HG03378 (cell line): Measurements from ENCODE around the gene UHRF1.

Source experiments
- ATAC-seq: cut with Tn5 transposase; IDR thresholded peaks from one replicate; pipeline ENCODE4 v1.9.1; 2021; ENCODE audit warnings: mild to moderate bottlenecking, moderate library complexity; ENCODE audit not compliant: unreplicated experiment

UHRF1 gene

DNA sequence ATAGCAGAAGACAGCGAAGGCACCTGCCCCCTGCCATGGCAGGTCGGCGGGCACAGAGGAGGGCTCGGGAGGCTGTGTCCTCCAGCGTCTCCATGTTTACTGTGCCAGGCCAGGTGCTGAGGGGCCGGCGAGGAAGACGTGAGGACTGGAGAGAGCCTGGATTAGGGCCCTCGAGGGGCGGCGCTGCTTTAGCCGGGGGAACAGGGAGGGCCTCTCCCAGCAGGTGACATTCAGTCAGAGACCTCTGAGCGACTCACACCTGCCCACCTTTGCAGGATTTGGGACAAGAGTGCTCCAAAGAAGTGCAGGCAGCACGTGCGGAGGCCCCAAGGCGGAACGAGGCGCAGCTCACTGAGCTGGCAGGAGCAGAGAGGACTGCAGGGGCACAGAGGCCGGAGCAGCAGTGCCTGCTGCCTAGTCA is 77.2 kb downstream of the UHRF1 start:
- ATAC-seq: no peak

DNA sequence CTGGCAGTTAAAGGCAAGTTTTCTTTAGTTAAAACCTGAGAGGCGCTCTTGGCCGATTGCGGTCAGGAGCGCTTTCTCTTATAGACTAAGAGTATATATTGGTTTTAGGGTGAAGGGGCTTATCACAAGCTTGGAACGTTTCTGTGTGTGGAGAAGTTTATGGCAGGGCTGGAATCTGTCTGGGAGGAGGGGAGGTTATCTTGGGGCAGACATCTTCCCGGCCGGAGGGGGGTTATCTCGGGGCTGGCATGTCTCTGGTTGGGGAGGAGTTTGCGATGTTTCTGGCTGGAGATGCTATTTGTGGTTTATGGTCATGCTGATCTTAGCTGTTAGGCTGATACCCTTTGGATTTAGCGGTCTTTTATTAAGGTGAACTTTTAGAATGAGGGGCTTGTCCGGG is 78.0 kb downstream of the UHRF1 start:
- no peak for ATAC-seq

GRCh38 chr19:4987692-4988370 is 78.5 kb downstream of the UHRF1 start:
- no peak for ATAC-seq

DNA sequence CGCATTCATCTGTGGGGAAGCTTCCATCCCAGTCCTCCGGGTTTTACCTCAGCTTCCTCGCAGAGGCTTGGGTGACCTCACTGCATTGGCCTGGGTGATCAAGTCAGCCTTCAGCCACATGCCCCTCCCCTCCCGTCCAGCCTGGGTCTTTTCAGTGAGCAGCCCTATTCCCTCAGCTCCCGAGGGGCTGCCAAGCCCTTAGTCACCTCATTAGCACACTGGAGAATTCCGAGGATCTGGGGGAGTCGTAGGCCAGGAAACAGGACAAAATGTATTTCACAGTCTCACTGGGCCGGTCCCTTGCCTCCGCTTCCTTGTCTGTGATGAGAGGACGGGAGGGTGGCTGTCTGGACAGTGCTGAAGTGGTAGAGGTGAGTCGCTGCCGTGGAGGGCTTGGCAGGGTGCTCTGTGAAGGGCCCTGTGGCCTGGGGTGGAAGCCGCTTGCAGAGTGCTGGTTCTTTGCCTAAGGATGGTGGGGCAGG is 79.5 kb downstream of the UHRF1 start:
- ATAC-seq: no peak

DNA sequence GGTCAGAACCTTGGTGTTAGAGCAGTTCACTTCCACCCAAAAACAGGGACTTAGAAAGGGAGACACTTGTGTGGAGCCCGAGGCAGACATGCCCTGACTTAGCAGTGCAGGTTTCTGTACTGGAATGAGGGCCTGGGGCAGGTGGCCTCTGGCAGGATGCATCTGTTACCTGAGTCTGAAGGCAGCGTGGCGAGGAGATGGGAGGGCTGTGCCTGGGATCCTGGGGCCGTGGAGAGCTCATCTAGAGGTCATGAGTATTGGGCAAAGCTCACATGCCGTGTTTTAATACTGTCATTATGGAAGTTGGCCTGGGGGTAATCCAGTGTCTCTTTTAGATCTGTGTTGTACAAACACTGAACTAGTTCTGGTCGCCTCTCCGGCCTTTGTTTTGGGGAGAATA is 81.0 kb downstream of the UHRF1 start:
- ATAC-seq: no peak

DNA sequence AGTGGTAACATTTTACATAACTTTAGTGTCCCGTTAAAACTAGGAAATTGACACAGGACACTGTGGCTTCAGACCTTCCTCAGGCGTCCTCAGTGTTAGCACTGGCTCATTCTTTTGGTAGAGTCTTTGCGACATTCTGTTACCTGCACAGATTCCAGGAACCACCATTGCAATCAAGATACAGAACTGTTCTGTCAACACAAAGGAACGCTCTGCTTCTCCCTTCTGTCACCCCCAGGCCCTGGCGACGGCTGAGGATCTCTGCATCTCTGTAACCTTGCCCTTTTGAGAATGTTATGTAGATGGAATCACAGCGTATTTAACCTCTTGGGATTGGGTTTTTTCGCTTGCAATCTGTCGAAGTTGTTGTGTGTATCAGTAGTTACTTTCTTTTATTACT is 82.2 kb downstream of the UHRF1 start:
- no peak for ATAC-seq

GRCh38 chr19:4991996-4992698 is 82.8 kb downstream of the UHRF1 start:
- no peak for ATAC-seq

GRCh38 chr19:4993683-4994082 is 84.4 kb downstream of the UHRF1 start:
- ATAC-seq: no peak

DNA sequence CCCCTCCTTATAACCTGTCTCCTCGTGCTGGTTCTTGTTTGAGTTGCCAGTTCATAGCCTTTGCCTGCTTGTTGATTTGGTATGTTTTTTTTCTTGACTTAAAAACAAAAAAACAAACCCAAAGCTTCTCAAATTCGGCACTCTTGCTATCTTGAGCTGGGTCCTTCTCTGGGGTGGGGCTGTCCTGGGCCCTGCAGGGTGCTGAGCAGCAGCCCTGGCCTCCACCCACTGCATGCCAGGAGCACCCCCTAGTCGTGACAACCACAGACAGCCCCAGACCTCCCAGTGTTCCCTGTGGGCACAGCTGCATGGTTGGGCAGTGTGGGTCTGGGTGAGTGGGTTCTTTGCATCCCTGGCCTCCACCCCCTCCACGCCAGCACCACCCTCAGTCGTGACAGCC is 87.4 kb downstream of the UHRF1 start:
- ATAC-seq: no peak

GRCh38 chr19:4997297-4997696 is 88.0 kb downstream of the UHRF1 start:
- ATAC-seq: no peak

DNA sequence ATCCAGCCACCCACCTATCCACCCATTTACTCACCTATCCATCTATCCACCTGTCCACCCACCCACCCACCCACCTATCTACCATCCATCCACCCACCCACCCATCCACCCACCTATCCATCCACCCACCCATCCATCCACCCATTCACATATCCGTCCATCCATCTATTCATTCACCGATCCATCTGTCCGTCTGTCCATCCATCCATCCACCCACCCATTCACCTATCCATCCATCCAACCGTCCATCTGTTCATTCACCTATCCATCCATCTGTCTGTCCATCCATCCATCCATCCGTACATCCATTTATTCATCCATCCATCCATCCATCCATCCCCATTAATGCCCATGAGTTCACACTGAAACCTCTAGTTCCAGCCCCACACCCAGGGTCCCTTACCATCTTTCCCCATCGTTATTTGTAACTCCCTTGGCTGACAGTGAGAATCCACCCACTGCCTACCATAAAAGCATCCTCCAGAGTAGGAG is 90.9 kb downstream of the UHRF1 start:
- ATAC-seq: no peak

DNA sequence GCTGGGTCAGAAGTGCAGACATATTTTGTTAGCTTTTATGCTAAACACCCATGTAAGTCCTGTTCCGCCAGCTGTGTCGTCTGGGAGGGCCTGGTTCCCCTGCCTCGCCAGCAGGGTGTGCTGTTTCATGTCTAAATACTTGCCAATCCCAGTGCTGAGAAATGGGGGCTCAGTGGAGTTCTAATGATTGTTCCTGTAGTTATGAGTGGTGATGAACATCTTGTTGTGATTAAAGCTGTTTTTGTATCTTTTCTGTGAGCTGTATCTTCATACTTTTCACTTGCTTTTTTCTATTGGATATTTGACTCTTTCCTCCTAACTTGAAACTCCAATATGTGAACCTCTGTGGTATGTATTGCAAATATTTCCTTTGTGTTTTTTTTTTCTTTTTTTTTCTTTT is 92.3 kb downstream of the UHRF1 start:
- no peak for ATAC-seq

DNA sequence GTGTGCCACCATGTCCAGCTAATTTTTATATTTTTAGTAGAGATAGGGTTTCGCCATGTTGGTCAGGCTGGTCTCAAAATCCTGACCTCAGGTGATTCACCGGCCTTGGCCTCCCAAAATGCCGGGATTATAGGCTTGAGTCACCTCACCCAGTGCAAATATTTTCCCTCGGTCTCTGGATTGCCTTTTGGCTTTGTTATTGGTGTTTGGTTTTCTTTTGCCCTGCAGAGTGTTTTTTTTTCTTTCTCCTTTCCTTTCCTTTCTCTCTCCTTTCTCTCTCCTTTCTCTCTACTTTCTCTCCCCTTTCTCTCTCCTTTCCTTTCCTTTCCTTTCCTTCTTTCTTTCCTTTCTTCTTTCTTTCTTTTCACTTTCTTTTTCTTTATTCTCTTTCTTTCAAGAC is 92.8 kb downstream of the UHRF1 start:
- ATAC-seq: no peak

DNA sequence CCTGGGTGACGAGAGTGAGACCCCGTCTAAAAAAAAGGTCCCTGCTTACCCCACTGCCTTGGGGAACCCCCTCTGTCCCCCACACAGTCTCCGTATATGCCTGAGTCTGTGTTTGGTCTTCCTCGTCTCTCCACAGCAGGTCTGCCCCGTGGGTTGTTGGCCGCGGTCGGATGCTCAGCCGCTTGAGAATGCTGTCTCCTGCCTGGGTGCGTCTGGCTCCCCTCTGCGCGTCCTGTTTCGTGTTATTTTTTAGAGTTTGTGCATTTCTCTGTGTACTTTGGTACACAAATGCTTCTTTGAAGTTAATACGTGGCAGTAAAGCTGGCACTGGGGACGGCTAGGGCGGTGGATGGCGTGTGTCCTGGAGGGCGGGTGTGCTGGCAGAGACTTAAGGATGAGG is 94.5 kb downstream of the UHRF1 start:
- ATAC-seq: no peak

DNA sequence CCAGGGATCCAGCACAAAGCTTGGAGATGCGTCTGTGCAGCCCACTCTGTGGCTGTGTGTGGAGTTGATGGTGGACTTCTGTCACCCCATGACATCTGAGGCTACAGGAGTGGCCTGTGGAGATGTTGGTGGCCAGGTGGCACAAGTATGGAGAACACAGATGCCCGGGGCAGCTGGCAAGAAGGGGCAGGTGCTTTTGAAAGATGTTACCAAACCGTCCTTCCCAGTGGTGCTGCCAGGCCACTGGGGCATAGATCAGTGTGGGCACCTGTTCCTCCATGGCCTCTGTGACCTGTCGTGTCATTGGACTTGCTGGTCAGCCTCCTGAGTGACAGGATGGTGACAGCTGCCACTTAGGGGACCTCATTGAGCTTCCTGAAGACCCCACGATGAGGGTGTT is 95.8 kb downstream of the UHRF1 start:
- ATAC-seq: no peak

DNA sequence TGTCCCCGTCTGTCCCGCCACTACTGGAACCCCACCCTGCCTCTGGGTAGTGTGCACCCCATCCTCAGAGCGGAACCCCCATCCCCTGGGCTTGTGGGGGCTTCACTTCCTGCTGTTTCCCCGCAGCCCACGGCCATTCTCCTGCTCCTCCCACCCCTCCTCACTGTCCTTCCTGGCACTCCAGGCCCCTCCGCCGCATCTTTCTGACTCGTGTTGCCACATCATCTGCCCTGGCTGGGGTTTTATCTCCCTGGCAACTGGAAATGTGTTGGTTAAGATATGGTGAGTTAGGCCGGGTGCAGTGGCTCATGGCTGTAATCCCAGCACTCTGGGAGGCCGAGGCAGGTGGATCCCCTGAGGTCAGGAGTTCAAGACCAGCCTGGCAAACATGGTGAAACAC is 96.9 kb downstream of the UHRF1 start:
- no peak for ATAC-seq

GRCh38 chr19:5006821-5007220 is 97.5 kb downstream of the UHRF1 start:
- ATAC-seq: no peak
